Colonic mucosa (tissue), 4 donors: Measurements from ENCODE around the gene OPA1. TPM values are rescaled to one million over a fixed set of nuclear protein-coding genes. Genes with fewer than 3 reads are reported as not detected.

Source experiments
- DNase-seq: peaks from one replicate; pipeline ENCODE4 v3.0.0-alpha.2; 2020
- H3K27ac ChIP-seq: fragments of 200-600 bp; one replicate; pipeline ENCODE4 v1.8.0; 2021
- H3K27me3 ChIP-seq: fragments of 200-600 bp; one replicate; pipeline ENCODE4 v1.8.0; 2021
- H3K36me3 ChIP-seq: fragments of 200-600 bp; one replicate; pipeline ENCODE4 v1.8.0; 2021
- H3K4me1 ChIP-seq: fragments of 200-600 bp; one replicate; pipeline ENCODE4 v1.8.0; 2021; ENCODE audit warnings: mild to moderate bottlenecking
- H3K4me3 ChIP-seq: fragments of 200-600 bp; one replicate; pipeline ENCODE4 v1.8.0; 2021
- H3K9ac ChIP-seq, 2 donors: one replicate each; pipeline ENCODE4 v1.7.0; 2013; ENCODE audit warnings: control low read depth in 2 of 2, low read depth in 2 of 2, low read length in 2 of 2
- H3K9me3 ChIP-seq: fragments of 200-600 bp; one replicate; pipeline ENCODE4 v1.8.0; 2021
- CTCF ChIP-seq: fragments of 200-600 bp; IDR thresholded peaks from one replicate; pipeline ENCODE4 v1.8.0; 2022; ENCODE audit warnings: antibody characterized with exemption, mild to moderate bottlenecking
- intact Hi-C: fragments of 100-400 bp; cut with DNase I; formaldehyde crosslinking; loops from one replicate; pipeline ENCODE4 v1.14.1; 2022
- total RNA-seq, 2 donors: library from RNA; stranded (reverse); fragmentation: NEBNext Ultra II Directional in 1 of 2; extraction: Animal tissue kit (Norgen Biotek cat#: 25700) in 1 of 2; gene quantifications; one replicate each; pipeline ENCODE4 v1.2.1, GENCODE V29; 2021
- donor health status: healthy.
- donor health status: DM: no; HTN: no; CAD: no.
- donor health status: DM: no; HTN: no; CAD: no.

Gene OPA1
- total RNA-seq, 2 donors from 2014 or later = 76.9 to 93.0 TPM

GRCh38 chr3:193560091-193560490, 32.9 kb upstream of the OPA1 start:
- no peaks in the 10 kb centered on the region for H3K36me3 ChIP-seq
- H3K9ac ChIP-seq = no peak overlapping the region
- TF ChIP-seq CTCF = no peak
- H3K27me3 ChIP-seq = no peaks in the 10 kb centered on the region
- no peak overlapping the region for H3K27ac ChIP-seq
- H3K4me1 ChIP-seq = peaks cover 5% of the 10 kb centered on the region
- no peak overlapping the region for H3K4me3 ChIP-seq
- H3K9me3 ChIP-seq = no peaks in the 10 kb centered on the region
- intact Hi-C loops = no loop called here
- no peak for DNase-seq

- H3K4me3 ChIP-seq = no peak overlapping the region
- no peaks in the 10 kb centered on the region for H3K9me3 ChIP-seq
- intact Hi-C loops = no loop called here
- no peak for TF ChIP-seq CTCF
- DNase-seq = no peak
- H3K27ac ChIP-seq = no peak overlapping the region
- H3K27me3 ChIP-seq = no peaks in the 10 kb centered on the region
- H3K36me3 ChIP-seq = no peaks in the 10 kb centered on the region
- H3K9ac ChIP-seq = no peak overlapping the region
- H3K4me1 ChIP-seq = peaks cover 5% of the 10 kb centered on the region
These were observed 32.1 kb upstream of the OPA1 start for GRCh38 chr3:193560870-193561269.

GRCh38 chr3:193563426-193563825, 29.6 kb upstream of the OPA1 start:
- H3K4me1 ChIP-seq = no peaks in the 10 kb centered on the region
- no peak overlapping the region for H3K27ac ChIP-seq
- H3K9me3 ChIP-seq = no peaks in the 10 kb centered on the region
- no peaks in the 10 kb centered on the region for H3K27me3 ChIP-seq
- no peak for DNase-seq
- no peak for TF ChIP-seq CTCF
- H3K9ac ChIP-seq = no peak overlapping the region
- no peak overlapping the region for H3K4me3 ChIP-seq
- intact Hi-C loops = no loop called here
- H3K36me3 ChIP-seq = no peaks in the 10 kb centered on the region

- no peaks in the 10 kb centered on the region for H3K9me3 ChIP-seq
- H3K9ac ChIP-seq = no peak overlapping the region
- DNase-seq = peak; percentile 65
- H3K36me3 ChIP-seq = no peaks in the 10 kb centered on the region
- H3K4me3 ChIP-seq = no peak overlapping the region
- H3K27ac ChIP-seq = no peak overlapping the region
- TF ChIP-seq CTCF = peak; percentile 29
- intact Hi-C loops = no loop called here
- H3K27me3 ChIP-seq = no peaks in the 10 kb centered on the region
- H3K4me1 ChIP-seq = no peaks in the 10 kb centered on the region
These were observed 29.0 kb upstream of the OPA1 start for GRCh38 chr3:193564012-193564411.

GRCh38 chr3:193569119-193569518, 23.9 kb upstream of the OPA1 start:
- no peaks in the 10 kb centered on the region for H3K36me3 ChIP-seq
- H3K27ac ChIP-seq = no peak overlapping the region
- no peak for DNase-seq
- H3K9ac ChIP-seq = no peak overlapping the region
- no peak for TF ChIP-seq CTCF
- H3K27me3 ChIP-seq = no peaks in the 10 kb centered on the region
- H3K4me1 ChIP-seq = no peaks in the 10 kb centered on the region
- intact Hi-C loops = no loop called here
- H3K4me3 ChIP-seq = no peak overlapping the region
- H3K9me3 ChIP-seq = no peaks in the 10 kb centered on the region
